Stimulated activated CD8-positive, alpha-beta memory T cell treated with anti-CD3 and anti-CD28 coated beads, Interleukin-12 subunit alpha, Interleukin-12 subunit beta, amount 100 ng/mL, for 4 hours (primary cell): Measurements from ENCODE around the gene ARHGAP33.

Experiments
- DNase-seq: peaks from one replicate; pipeline ENCODE4 v3.0.0-alpha.2; 2020; ENCODE audit warnings: low read depth

Gene ARHGAP33

DNA sequence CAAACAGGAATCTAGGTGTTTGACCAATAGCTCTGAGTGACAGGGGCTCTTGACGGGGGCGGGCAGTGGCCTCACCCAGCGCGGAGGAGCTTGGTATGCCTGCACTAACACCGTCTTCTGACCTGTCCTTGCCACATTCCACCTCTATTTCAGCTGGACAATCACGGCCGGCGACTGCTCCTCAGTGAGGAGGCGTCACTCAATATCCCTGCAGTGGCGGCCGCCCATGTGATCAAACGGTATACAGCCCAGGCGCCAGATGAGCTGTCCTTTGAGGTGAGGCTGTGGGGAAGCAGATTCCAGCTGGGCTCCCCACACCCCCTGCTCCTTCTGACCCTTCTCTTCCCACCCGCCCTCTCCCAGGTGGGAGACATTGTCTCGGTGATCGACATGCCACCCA, 4.7 kb downstream of the ARHGAP33 start:
- no peak for DNase-seq

DNA sequence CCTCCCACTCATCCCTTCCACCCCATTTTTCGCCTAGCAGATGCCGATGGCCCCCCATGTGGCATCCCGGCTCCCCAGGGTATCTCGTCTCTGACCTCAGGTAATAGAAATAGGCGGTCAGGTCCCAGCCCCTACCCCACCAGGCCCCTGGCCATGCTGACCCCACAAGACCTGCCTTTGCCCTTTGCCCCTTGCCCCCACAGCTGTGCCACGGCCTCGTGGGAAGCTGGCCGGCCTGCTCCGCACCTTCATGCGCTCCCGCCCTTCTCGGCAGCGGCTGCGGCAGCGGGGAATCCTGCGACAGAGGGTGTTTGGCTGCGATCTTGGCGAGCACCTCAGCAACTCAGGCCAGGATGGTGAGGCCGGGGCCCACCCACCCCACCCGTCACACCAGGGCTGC, 5.4 kb downstream of the ARHGAP33 start:
- no peak for DNase-seq

DNA sequence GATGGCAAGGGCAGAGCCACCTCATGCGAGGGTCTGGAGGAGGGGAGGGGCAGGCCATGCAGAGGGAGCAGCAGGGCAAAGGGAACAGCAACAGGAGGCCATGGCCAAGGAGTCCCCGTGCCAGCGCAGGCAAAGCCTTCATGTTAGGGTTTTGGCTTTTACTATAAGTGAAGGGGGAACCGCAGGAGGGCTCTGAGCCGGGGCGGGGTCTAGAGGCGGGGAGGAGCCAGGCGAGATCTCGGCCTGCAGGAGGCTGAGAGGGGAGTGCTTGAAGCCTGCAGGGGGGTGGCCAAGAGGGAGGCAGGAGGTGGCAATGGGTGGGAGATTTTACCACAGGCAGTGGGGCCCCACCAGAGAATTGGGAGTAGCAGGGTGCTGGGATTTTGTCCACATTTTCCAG, 6.3 kb downstream of the ARHGAP33 start:
- DNase-seq = no peak

DNA sequence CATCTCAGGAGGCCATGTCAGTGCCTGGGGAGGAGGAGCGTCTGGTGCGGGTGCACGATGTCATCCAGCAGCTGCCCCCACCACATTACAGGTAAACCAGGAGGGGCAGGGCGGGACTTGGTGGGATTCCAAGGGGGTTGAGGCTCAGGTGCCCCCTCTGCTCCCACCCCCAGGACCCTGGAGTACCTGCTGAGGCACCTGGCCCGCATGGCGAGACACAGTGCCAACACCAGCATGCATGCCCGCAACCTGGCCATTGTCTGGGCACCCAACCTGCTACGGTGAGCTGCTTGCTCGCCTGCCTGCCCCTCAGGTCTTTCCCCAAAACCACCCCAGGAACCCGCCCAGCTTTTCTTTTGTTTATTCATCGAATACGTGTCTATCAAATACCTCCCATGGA, 7.2 kb downstream of the ARHGAP33 start:
- no peak for DNase-seq

DNA sequence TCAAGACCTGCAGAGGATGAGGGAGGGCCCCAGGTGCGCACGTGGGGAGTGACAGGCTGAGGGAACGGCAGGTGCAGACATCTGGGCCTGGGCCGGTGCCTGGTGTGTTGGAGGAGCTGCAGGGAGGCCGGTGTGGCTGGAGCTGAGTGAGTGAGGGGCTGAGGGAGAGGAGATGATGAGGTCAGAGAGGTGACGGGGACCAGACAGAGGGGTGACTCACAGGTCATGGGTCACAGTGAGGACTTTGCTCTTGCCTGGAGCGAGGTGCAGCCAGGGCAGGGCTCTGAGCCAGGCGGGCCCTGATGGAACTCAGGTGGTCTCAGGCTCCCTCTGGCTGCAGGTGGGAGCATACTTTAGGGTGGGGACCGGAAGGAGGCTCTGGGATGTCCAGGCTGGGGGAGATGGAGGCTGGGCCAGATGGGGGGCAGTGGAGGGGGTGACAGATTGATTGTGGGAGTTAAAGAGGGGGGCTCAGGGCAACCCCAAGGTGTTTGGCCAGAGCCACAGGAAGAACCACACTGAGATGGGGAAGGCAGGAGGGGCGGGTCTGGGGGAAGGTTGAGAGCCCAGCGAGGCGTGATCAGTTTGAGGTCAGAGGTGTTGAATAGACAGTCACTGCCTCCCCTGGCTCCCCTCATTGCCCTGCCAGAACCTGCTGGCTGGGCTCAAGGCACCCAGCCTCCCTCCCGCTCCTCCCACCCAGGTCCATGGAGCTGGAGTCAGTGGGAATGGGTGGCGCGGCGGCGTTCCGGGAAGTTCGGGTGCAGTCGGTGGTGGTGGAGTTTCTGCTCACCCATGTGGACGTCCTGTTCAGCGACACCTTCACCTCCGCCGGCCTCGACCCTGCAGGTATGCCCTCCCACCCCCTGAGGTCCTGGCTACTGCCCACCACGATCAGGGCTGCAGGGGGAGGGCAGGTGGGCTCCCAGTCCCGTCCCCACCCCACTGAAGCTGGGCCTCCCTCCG, 8.4 kb downstream of the ARHGAP33 start:
- no peak for DNase-seq

DNA sequence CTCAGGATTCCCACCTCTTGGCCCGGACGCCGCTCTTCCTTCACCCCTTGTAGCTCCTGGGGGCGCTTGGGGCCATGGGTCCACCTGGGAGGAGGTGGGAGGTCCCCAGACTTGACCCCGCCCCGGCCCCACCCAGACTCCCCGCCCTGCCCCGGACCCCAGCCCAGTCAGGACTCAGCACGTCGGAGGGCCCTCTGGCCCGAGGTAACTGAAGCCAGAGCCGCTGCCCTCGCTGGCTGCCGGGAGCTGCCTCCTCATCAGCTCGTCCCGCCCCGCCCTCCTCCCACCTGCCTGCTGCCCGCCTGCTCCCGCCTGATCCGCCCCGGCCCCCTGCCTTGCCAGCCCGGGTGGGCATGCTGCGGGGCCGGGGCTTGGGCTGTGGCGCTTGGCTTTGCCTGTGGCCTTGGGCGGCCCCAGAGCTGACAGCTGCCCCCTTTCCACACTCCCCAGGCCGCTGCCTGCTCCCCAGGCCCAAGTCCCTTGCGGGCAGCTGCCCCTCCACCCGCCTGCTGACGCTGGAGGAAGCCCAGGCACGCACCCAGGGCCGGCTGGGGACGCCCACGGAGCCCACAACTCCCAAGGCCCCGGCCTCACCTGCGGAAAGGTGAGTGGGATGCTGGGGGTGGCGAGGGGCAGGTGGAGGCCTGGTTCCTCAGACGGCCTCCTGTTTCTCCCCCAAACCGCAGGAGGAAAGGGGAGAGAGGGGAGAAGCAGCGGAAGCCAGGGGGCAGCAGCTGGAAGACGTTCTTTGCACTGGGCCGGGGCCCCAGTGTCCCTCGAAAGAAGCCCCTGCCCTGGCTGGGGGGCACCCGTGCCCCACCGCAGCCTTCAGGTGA, 9.4 kb downstream of the ARHGAP33 start:
- DNase-seq = no peak

DNA sequence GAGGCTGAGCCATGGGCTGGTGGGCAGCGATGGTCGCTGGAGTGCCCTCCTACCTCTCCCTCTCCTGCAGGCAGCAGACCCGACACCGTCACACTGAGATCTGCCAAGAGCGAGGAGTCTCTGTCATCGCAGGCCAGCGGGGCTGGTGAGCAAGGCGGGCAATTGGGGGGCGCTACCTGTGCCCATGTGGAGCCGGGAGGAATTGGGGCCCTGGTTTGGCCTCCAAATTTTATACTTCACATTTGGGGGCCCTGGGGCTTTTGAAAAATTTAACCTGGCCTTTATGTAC, 9.9 kb downstream of the ARHGAP33 start:
- DNase-seq = no peak

DNA sequence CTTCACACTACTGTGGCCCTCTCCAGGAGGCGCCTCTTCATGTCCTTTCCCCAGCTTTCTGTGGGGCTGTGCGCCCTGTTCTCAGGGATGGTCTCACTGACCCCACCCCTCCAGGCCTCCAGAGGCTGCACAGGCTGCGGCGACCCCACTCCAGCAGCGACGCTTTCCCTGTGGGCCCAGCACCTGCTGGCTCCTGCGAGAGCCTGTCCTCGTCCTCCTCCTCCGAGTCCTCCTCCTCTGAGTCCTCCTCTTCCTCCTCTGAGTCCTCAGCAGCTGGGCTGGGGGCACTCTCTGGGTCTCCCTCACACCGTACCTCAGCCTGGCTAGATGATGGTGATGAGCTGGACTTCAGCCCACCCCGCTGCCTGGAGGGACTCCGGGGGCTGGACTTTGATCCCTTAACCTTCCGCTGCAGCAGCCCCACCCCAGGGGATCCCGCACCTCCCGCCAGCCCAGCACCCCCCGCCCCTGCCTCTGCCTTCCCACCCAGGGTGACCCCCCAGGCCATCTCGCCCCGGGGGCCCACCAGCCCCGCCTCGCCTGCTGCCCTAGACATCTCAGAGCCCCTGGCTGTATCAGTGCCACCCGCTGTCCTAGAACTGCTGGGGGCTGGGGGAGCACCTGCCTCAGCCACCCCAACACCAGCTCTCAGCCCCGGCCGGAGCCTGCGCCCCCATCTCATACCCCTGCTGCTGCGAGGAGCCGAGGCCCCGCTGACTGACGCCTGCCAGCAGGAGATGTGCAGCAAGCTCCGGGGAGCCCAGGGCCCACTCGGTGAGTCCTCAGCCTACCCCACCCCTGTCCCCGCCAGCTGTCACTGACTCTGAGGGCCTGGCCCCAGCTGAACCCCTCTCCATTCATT, 11.2 kb downstream of the ARHGAP33 start:
- no peak for DNase-seq

DNA sequence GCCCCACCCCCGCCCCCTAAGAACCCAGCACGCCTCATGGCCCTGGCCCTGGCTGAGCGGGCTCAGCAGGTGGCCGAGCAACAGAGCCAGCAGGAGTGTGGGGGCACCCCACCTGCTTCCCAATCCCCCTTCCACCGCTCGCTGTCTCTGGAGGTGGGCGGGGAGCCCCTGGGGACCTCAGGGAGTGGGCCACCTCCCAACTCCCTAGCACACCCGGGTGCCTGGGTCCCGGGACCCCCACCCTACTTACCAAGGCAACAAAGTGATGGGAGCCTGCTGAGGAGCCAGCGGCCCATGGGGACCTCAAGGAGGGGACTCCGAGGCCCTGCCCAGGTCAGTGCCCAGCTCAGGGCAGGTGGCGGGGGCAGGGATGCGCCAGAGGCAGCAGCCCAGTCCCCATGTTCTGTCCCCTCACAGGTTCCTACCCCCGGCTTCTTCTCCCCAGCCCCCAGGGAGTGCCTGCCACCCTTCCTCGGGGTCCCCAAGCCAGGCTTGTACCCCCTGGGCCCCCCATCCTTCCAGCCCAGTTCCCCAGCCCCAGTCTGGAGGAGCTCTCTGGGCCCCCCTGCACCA, 11.9 kb downstream of the ARHGAP33 start:
- no peak for DNase-seq

DNA sequence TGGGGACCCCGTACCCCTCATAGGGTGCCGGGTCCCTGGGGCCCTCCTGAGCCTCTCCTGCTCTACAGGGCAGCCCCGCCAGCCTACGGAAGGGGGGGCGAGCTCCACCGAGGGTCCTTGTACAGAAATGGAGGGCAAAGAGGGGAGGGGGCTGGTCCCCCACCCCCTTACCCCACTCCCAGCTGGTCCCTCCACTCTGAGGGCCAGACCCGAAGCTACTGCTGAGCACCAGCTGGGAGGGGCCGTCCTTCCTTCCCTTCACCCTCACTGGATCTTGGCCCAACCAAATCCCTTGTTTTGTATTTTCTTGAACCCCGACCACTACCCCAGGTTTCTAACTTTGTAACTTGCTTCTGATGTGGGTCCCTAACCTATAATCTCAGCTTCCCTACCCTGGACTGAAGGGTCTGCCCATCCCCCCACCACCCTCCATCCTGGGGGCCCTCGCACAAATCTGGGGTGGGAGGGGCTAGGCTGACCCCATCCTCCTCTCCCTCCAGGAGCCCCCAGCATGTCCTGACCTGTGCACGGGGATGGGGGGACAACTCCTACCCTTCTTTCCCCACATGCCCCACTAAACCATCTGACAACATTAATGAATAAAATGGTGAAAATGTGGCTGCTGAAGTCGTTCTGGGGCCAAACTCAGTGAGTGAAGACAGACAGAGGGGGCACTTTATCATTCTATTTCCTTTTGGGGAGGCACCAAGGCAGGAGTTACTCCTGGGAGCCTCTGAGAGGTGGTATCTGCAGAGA, 13.0 kb downstream of the ARHGAP33 start:
- no peak for DNase-seq

DNA sequence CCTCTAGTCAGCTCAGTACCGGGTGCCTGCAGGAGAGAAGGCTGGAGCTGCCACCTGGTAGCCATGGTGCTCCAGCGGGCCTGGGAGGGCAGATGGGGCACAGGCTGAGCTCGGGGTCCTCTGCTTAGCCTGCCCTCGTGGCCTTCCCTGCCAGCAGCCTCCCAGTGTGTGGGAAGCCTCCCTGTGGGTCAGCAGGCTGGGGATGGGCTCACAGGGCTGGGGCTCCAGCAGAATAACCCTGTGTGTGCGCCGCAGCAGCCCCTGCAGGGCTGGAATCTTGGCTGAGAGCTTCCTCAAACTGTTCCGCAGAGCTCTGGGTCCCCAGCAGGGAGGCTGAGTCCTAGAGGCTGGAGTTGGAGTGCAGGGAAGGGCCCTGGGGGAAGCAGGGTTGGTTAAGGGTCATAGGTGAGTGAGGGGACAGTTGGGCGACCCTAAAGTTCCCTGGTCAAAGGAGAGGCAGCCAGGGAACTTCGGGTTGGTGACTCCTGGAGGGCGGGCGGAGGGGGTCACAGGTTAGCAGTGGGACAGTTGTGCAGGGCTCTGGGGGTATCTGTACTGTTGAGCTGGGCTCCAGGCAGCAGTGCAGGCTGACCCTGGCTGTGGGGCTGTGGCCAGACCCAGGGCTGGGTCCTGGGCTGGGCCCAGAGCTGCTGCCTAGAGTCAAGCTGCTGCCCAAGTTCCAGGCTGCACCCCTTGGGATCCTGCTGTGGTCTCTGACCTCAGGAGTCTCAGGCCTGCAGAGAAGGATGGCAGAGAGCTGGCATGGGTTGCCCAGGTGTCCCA, 14.0 kb downstream of the ARHGAP33 start:
- DNase-seq = no peak

DNA sequence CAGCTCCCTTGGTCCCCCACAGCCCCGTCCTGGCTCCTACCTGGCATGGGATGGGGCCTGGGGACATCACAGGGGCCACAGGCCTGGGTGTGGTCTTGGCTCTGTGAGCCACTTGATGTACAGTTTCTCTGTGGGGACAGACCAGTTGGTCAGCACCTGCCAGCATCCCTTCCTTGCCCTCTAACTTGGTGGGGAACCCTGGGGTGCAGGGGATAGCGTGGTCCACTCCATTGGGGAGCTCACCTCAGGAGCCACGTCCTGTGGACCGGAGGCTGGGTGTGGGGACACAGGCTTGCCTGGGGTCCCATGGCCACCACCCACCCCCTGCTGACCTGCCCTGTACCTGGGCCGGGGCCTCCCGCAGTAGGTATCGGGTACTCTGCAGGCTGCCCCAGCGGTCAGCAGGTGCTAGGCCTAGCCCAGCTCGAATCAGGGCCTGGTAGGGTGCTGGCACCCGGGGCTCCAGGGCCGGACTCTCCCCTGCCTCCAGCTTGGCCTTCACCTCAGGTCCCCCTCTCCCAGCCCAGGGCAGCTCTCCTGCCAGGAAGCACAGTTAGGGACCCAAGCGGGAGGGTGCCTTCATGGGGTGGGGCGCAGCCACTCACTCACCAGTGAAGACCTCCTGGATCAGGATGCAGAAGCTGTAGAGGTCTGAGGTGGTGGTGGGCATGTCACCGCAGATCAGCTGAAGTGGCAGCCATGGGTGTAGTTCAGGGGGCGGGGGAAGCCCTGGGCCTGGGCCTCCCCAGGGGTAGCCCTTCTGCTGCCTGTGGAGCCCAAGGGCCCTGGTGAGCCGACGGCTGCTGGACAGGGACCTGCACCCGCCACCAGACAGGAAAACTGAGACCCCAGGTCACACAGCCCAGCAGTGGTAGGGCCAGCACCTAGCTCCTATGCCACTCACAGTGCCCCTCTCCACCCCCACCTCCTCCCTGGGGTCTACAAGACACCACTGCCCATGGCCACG, 14.9 kb downstream of the ARHGAP33 start:
- no peak for DNase-seq

DNA sequence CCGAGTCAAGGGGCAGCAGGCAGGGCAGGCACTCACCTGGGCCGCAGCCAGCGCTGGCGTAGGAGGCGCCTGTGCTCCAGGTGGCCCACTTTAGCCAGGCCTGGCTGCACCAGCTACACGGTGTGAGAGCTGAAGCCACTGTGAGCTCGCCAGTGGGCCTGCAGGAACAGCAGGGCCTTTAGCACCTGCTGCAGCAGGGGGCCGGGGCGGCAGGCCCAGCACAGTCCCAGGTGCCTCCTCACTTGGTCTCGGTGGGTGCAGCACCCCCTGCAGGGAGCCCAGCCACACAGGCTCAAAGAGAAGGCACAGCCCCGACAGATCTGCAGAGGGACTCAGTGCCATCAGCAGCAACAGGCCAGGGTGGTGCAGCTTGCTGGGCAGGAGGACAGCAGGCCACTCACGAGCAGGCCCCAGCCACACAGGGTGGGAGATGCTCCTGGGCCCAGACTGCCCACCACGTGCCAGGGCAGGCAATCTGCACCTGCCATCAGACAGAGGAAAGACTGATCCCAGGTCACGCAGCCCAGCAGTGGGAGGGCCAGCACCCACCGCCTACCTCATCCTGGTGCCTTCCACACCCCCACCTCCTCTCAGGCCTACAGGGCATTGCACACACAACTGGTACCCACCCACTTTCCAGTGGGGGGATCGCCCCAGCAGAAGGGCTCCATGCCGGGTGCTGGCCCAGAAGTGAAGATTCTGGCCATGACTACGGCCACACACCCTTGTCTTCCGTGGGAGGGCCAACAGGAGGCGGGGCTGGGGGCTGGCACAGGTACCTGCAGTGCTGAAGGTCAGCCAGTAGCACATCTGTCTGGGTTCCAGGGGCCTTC, 15.8 kb downstream of the ARHGAP33 start:
- DNase-seq = no peak

DNA sequence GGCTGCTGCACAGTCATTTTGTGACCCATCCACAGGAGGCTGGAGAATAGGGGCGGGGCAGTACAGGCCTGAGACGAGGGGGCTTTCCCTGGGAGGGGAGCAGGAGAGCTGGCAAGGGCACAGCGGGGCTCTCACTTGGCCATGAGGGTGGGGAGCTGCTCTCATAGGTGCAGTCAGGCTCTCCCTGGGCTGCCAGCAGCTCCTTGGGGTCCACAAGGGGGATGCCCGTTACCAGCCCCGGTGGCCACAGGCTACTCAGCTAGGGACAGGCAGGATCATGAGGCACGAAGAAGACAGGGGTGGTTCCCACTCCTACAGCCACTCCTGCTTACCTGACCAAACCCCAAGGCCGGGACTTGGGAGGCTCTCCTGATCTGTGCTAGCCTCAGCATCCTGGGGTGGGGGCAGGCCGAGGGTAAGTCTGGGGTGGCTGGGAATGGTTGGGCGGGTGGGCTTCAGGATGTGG, 16.5 kb downstream of the ARHGAP33 start:
- no peak for DNase-seq

DNA sequence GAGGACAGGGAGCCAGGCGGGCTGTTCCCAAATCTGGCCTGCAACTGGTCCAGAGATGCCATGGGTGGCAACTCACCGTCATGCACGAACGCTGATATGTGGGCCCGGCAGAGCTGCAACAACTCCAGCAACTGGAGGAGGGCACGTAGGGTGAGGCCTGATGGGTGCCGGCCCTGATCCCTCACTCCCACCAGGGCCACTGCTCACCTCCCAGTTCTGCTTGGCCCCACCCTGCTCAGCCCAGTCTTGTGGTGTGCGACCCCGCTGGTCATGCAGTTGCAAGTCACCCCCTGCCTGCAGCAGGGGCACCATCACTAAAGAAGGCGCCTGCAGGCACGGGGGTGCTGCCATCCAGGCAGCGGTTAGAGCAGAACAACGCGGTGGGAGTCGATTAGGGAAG, 16.9 kb downstream of the ARHGAP33 start:
- DNase-seq = no peak

DNA sequence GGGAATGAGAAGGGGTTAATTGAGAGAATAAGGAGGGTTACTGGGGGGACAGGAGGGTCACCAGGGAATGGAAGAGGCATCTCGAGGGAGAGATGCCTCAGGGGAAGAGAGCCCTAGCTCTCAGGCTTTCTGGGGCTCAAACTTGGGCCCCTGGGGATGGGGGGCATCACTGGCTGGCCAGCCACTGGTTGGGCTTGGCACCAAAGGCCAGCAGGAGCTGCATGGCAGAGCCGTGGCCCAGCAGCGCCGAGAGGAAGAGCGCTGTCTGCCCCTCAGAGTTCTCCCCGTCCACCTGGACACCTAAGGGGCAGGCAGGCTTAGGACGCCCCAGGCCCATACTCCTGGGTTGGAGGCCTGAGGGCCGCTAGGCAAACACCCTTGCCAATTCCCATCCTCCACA, 17.5 kb downstream of the ARHGAP33 start:
- no peak for DNase-seq

DNA sequence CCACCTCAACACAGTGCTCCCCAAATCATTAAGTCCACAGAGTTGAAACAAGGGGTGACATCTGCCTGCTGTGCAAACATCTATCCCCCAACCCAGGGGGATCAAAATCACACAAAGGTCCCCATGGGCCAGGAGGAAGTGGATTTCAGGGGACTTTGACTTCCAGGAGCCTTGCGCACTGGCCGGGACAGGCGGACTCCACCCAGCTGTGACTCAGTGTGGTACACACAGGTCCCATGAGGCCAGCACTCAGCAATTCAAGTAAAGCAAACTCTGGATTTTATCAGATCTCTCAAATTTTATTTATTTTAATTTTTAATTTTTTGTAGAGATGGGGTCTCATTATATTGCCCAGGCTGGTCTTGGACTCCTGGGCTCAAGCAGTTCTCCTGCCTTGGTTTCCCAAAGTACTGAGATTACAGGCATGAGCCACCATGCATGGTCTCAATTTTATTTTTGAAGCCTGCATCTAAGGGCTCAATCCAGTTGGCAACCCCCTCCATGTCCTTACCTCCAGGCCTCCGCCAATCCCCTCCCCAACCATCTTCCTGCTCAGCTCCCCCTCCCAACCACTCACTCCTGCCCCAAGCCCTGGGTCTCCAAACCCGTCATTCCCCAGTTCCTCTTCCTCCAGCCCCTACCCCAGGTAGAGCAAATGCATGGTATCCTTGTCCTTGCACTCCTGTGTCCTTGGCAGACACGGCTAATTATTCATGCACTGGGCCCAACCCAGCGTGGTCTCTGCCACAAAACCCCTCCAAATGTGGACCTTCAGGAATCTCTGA, 18.2 kb downstream of the ARHGAP33 start:
- DNase-seq = no peak
